AG04449 (cell line): ENCODE measurements around the gene SLC18A2.

Source experiments
- CTCF ChIA-PET: fragments of 350-600 bp; formaldehyde crosslinking; extraction: SDS; loops from one replicate; lab custom pipeline; 2021; ENCODE audit warnings: antibody characterized with exemption; lab: Yijun Ruan, JAX
- POLR2A ChIA-PET: fragments of 400-600, 350-600 bp; formaldehyde crosslinking; extraction: SDS; loops from one replicate; lab custom pipeline; 2020; ENCODE audit warnings: antibody characterized with exemption, inconsistent platforms; lab: Yijun Ruan, JAX
- DNase-seq: peaks from one replicate; pipeline ENCODE4 v3.0.0-alpha.2; 2010; ENCODE audit warnings: low read depth, low spot score
- H3K4me3 ChIP-seq: 2 replicates; pipeline ENCODE4 v1.5.1; 2011; ENCODE audit warnings: low read depth, mild to moderate bottlenecking, control low read depth, low read length
- TF ChIP-seq, protein P1 (sequence below): IDR thresholded peaks from one replicate; pipeline ENCODE4 v1.5.1; 2011; ENCODE audit warnings: mild to moderate bottlenecking, moderate library complexity, low read length, control low read depth, inconsistent platforms; ENCODE audit not compliant: insufficient read depth; ENCODE audit errors: missing control alignments

The SLC18A2 gene

GRCh38 chr10:117318909-117319308 is 78.0 kb downstream of the SLC18A2 start:
- H3K4me3 ChIP-seq = no peak overlapping the region
- POLR2A ChIA-PET = interaction anchor here (0.6 kb wide), 1 partner anchor 70 kb away, joined by 3 read pairs; no protein-coding TSS in a partner anchor
- CTCF ChIA-PET = interaction anchor here (0.7 to 7.8 kb wide), 31 partner anchors 10 to 1247 kb away, joined by 3 to 267 read pairs (median 5); no protein-coding TSS in a partner anchor
- no peak for DNase-seq
- TF ChIP-seq, protein P1, sequence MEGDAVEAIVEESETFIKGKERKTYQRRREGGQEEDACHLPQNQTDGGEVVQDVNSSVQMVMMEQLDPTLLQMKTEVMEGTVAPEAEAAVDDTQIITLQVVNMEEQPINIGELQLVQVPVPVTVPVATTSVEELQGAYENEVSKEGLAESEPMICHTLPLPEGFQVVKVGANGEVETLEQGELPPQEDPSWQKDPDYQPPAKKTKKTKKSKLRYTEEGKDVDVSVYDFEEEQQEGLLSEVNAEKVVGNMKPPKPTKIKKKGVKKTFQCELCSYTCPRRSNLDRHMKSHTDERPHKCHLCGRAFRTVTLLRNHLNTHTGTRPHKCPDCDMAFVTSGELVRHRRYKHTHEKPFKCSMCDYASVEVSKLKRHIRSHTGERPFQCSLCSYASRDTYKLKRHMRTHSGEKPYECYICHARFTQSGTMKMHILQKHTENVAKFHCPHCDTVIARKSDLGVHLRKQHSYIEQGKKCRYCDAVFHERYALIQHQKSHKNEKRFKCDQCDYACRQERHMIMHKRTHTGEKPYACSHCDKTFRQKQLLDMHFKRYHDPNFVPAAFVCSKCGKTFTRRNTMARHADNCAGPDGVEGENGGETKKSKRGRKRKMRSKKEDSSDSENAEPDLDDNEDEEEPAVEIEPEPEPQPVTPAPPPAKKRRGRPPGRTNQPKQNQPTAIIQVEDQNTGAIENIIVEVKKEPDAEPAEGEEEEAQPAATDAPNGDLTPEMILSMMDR = peak; percentile 21

DNA sequence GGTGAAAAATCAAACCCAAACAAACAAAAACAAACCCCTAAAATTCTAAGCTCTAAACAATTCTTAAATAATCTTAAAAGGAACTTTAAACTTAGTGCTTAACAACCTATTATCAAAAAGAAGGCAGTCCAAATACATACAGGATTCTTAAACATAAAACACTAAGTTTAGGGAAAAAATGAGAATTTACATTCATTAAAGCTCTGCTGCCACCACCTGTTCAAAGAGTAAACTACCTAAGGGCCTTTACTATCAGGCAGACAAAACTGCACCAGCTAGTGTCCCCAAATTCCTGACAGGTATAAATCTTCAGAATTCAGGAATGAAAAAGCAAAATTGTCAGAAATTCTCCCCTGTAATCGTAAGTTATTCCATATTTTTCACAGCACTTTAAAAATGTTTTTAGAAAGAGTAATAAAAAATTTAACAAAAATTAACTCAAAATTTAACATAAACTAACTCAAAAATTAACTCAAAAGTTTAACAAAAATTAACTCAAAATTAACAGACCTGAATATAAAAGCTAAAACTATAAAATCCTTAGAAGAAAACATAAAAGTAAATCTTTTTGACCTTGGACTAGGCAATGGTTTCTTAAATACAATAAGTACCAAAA is 79.2 kb downstream of the SLC18A2 start:
- no peak overlapping the region for H3K4me3 ChIP-seq
- no peak for DNase-seq
- TF ChIP-seq, protein P1 = peak; percentile 40
- ChIA-PET POLR2A (no interaction called here), CTCF (interaction anchor here (0.8 to 7.8 kb wide), 31 partner anchors 8 to 632 kb away, joined by 3 to 267 read pairs (median 4); no protein-coding TSS in a partner anchor)

DNA sequence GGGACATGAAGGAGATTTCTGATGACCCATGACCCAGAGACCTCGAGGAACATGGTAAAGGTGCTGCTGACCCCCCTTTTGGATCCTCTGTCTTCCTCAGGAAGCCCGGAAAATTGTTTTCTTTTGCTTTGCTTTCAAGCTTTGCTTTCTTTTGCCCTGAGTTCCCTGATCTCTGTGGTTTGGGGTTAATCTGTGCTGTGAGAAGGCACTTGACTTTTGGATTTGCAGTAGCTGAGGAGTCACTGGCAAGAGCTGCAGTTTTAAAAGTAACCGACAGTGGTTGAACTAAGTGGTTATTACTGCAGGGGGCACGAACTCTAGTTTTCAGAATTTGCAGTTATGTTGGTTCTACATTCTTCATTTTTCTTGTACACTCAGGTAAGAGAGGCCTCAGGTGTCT is 81.3 kb downstream of the SLC18A2 start:
- TF ChIP-seq, protein P1 = no peak
- CTCF ChIA-PET = interaction anchor here (1.0 to 2.8 kb wide), 4 partner anchors 8 to 105 kb away, joined by 3 to 48 read pairs (median 4); no protein-coding TSS in a partner anchor
- POLR2A ChIA-PET = no interaction called here
- H3K4me3 ChIP-seq = no peak overlapping the region
- no peak for DNase-seq

DNA sequence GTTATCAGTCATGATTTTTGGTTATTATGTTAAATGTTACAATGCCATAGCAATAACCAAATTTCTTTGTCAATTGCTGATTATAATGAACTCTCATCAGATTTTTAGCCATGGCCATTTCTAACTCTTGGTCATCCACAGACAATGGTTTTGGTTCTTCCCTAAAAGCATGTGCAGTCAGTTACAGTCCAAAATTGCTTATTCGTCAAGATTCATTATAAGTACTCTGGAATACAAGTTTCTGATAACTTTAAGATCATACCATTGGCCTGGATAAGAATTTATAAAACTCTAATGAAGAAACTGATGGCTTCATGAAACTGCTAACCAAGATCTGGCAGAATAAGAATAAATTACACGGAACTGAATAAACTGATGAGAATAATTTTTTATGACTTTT is 83.5 kb downstream of the SLC18A2 start:
- CTCF ChIA-PET = interaction anchor here (1.0 to 2.8 kb wide), 2 partner anchors 107 to 108 kb away, joined by 4 to 48 read pairs; no protein-coding TSS in a partner anchor
- POLR2A ChIA-PET = no interaction called here
- no peak for DNase-seq
- TF ChIP-seq, protein P1 = no peak
- no peak overlapping the region for H3K4me3 ChIP-seq

GRCh38 chr10:117327262-117327661 is 86.3 kb downstream of the SLC18A2 start:
- ChIA-PET POLR2A (interaction anchor here (0.5 to 0.6 kb wide), 2 partner anchors 78 to 188 kb away, joined by 3 read pairs; no protein-coding TSS in a partner anchor), CTCF (interaction anchor here (0.8 to 2.5 kb wide), 3 partner anchors 8 to 110 kb away, joined by 3 to 25 read pairs (median 10); no protein-coding TSS in a partner anchor)
- H3K4me3 ChIP-seq = no peak overlapping the region
- TF ChIP-seq, protein P1 = no peak
- DNase-seq = no peak
